GM06990 (cell line): ENCODE data around the gene MAGEA12.
"Not testable (repeated sequence)": the region's sequence is repeated elsewhere in the genome, so short reads cannot be mapped to it uniquely, and the experiment has no call there.

Experiments
- DNase-seq: peaks from one replicate; pipeline ENCODE4 v3.0.0-alpha.2; 2011; ENCODE audit not compliant: insufficient read length; ENCODE audit errors: extremely low read depth
- H3K27me3 ChIP-seq: replicated peaks from 2 replicates; pipeline ENCODE4 v1.6.0; 2011; ENCODE audit warnings: low read length; ENCODE audit not compliant: control insufficient read depth, insufficient read depth
- H3K36me3 ChIP-seq: 2 replicates; pipeline ENCODE4 v1.5.1; 2011; ENCODE audit warnings: low read length; ENCODE audit not compliant: control insufficient read depth, insufficient read depth
- H3K4me3 ChIP-seq: replicated peaks from 2 replicates; pipeline ENCODE4 v1.5.1; 2011; ENCODE audit warnings: low read depth, mild to moderate bottlenecking, control low read depth, low read length
- TF ChIP-seq, protein P1 (sequence below): IDR thresholded peaks from 2 replicates; pipeline ENCODE4 v1.5.1; 2011; ENCODE audit warnings: low read length, control low read depth, mild to moderate bottlenecking, inconsistent platforms; ENCODE audit not compliant: insufficient read depth, poor library complexity, severe bottlenecking

MAGEA12 gene, protein sequence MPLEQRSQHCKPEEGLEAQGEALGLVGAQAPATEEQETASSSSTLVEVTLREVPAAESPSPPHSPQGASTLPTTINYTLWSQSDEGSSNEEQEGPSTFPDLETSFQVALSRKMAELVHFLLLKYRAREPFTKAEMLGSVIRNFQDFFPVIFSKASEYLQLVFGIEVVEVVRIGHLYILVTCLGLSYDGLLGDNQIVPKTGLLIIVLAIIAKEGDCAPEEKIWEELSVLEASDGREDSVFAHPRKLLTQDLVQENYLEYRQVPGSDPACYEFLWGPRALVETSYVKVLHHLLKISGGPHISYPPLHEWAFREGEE

DNA sequence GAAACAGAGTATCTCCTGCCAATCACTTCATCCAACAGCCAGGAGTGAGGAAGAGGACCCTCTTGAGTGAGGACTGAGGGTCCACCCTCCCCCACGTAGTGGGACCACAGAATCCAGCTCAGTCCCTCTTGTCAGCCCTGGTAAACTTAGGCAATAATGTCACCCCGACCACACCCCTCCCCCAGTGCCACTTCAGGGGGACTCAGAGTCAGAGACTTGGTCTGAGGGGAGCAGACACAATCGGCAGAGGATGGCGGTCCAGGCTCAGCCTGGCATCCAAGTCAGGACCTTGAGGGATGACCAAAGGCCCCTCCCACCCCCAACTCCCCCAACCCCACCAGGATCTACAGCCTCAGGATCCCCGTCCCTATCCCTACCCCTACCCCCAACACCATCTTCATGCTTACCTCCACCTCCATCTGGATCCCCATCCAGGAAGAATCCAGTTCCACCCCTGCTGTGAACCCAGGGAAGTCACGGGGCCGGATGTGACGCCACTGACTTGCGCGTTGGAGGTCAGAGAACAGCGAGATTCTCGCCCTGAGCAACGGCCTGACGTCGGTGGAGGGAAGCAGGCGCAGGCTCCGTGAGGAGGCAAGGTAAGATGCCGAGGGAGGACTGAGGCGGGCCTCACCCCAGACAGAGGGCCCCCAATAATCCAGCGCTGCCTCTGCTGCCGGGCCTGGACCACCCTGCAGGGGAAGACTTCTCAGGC is at the start of gene MAGEA12, which contains the start of gene CSAG1:
TSS of gene MAGEA12 (plus strand) at position 497 of the 715 bp plus-strand sequence. CDS start 2,405 bp downstream, outside the sequence.
TSS of gene CSAG1 (minus strand) at position 461 of the 715 bp plus-strand sequence. CDS start 1,261 bp downstream, outside the sequence.
- H3K27me3 ChIP-seq: no peaks in the 10 kb centered on the region
- TF ChIP-seq, protein P1, sequence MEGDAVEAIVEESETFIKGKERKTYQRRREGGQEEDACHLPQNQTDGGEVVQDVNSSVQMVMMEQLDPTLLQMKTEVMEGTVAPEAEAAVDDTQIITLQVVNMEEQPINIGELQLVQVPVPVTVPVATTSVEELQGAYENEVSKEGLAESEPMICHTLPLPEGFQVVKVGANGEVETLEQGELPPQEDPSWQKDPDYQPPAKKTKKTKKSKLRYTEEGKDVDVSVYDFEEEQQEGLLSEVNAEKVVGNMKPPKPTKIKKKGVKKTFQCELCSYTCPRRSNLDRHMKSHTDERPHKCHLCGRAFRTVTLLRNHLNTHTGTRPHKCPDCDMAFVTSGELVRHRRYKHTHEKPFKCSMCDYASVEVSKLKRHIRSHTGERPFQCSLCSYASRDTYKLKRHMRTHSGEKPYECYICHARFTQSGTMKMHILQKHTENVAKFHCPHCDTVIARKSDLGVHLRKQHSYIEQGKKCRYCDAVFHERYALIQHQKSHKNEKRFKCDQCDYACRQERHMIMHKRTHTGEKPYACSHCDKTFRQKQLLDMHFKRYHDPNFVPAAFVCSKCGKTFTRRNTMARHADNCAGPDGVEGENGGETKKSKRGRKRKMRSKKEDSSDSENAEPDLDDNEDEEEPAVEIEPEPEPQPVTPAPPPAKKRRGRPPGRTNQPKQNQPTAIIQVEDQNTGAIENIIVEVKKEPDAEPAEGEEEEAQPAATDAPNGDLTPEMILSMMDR: no peak
- no peak for DNase-seq
- H3K36me3 ChIP-seq: no peaks in the 10 kb centered on the region
- H3K4me3 ChIP-seq: no peak within 1 kb of the TSS

DNA sequence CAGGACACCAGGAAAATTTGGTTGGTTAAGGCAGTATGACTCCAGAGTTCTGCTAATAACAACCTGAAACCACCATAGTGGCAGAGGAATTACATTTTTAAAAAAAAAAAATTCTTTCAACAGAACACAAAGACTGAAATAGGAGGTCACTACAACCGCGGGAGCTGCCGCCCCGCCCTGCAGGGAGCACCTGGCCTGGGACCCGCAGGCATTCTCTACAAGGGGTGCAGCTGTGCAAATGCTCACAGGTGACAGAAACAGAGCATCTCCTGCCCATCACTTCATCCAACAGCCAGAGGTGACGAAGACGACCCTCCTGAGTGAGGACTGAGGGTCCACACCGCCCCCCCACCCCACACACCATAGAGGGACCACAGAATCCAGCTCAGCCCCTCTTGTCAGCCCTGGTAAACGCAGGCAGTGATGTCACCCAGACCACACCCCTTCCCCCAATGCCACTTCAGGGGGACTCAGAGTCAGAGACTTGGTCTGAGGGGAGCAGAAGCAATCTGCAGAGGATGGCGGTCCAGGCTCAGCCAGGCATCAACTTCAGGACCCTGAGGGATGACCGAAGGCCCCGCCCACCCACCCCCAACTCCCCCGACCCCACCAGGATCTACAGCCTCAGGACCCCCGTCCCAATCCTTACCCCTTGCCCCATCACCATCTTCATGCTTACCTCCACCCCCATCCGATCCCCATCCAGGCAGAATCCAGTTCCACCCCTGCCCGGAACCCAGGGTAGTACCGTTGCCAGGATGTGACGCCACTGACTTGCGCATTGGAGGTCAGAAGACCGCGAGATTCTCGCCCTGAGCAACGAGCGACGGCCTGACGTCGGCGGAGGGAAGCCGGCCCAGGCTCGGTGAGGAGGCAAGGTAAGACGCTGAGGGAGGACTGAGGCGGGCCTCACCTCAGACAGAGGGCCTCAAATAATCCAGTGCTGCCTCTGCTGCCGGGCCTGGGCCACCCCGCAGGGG is 35.3 kb upstream of the MAGEA12 start, which contains the start of gene MAGEA3:
TSS of gene MAGEA3 (plus strand) at position 843 of the 980 bp plus-strand sequence. CDS start 2,039 bp downstream, outside the sequence.
- H3K36me3 ChIP-seq, DNase-seq, H3K27me3 ChIP-seq, H3K4me3 ChIP-seq: not testable (repeated sequence)

DNA sequence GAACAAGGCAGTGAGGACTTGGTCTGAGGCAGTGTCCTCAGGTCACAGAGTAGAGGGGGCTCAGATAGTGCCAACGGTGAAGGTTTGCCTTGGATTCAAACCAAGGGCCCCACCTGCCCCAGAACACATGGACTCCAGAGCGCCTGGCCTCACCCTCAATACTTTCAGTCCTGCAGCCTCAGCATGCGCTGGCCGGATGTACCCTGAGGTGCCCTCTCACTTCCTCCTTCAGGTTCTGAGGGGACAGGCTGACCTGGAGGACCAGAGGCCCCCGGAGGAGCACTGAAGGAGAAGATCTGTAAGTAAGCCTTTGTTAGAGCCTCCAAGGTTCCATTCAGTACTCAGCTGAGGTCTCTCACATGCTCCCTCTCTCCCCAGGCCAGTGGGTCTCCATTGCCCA is 33.2 kb upstream of the MAGEA12 start:
- H3K4me3 ChIP-seq, H3K36me3 ChIP-seq: not testable (repeated sequence)

DNA sequence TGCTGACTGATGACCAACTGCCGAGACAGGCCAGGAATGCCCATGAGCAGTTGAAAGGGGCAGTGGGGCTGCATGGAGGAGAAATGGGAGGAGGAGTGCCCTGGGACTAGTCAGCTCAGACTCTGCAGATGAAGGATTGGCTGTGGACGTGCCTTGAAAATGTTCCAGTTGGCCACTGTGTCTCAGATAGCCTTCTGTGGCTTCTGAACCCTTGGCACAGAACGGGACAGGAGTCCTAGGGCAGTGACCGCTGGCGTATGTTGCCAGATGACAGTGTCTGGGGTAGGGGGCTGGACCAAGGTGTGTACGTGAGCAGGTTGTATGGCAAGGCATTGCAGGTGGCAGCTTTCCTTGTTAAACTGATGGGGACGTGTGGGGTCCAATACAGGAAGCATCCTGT is 27.1 kb upstream of the MAGEA12 start:
- H3K36me3 ChIP-seq, DNase-seq, H3K27me3 ChIP-seq, H3K4me3 ChIP-seq: not testable (repeated sequence)

More for the DNA sequence above, 33.2 kb upstream of the MAGEA12 start:
- not testable (repeated sequence) for DNase-seq, H3K27me3 ChIP-seq

DNA sequence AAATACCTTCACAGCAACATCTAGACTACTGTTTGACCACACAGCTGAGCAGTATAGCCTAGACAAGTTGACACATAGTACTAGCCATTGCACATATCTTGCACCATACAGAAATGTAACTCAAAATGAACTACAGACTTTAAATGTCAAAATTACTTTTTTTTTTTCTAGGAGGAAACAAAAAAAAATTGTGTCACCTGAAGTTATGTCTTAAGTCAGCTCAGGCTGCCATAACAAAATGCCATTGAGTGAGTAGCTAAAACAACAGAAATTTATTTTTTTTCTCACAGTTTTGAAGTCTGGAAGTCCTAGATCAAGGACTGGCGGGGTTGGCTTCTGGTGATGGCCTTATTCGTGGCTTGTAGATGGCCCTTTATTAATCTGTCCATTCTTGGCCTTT is 24.4 kb upstream of the MAGEA12 start, which contains the start of gene CSAG2:
TSS of gene CSAG2 (minus strand) at position 101 of the 400 bp plus-strand sequence. CDS start 161 bp downstream, outside the sequence.
- not testable (repeated sequence) for DNase-seq, H3K27me3 ChIP-seq, H3K36me3 ChIP-seq, H3K4me3 ChIP-seq

DNA sequence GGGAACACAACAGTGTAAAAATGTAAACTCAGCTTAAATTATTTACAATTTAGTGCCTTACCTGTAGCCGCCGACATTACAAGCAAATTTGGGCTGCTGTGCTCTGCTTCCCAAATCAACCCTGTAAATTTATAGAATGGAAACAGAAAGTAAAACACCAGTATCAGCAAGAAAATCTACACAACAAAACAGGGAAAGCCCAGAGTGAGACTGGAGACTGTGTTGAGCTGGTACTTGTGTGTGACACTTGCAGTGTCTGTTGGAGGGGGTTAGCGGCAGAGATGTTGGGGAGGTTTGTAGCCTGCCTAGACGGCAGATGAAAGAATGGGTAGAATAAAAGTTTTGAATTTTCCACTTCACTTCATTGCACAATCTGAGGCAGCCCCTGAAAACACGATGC is 20.4 kb upstream of the MAGEA12 start:
- H3K27me3 ChIP-seq, H3K36me3 ChIP-seq, H3K4me3 ChIP-seq, DNase-seq: not testable (repeated sequence)

DNA sequence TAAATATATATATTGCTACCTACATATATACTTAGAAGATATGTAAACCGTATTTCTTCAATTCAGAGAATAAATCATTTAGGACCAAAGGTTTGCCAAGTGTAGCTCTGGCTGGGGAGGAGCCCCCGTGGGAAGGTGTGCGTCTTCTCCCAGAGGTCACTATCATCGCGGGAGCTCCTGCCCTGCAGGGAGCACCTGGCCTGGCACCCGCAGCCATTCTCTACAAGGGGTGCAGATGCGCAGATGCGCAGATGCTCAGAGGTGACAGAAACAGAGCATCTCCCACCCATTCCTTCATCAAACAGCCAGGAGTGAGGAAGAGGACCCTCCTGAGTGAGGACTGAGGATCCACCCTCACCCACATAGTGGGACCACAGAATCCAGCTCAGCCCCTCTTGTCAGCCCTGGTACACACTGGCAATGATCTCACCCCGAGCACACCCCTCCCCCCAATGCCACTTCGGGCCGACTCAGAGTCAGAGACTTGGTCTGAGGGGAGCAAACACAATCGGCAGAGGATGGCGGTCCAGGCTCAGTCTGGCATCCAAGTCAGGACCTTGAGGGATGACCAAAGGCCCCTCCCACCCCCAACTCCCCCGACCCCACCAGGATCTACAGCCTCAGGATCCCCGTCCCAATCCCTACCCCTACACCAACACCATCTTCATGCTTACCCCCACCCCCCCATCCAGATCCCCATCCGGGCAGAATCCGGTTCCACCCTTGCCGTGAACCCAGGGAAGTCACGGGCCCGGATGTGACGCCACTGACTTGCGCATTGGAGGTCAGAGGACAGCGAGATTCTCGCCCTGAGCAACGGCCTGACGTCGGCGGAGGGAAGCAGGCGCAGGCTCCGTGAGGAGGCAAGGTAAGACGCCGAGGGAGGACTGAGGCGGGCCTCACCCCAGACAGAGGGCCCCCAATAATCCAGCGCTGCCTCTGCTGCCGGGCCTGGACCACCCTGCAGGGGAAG is 19.5 kb upstream of the MAGEA12 start, which contains the start of gene MAGEA2B:
TSS of gene MAGEA2B (plus strand) at position 814 of the 973 bp plus-strand sequence. CDS start 2,479 bp downstream, outside the sequence.
- not testable (repeated sequence) for H3K27me3 ChIP-seq, H3K36me3 ChIP-seq, H3K4me3 ChIP-seq, DNase-seq

DNA sequence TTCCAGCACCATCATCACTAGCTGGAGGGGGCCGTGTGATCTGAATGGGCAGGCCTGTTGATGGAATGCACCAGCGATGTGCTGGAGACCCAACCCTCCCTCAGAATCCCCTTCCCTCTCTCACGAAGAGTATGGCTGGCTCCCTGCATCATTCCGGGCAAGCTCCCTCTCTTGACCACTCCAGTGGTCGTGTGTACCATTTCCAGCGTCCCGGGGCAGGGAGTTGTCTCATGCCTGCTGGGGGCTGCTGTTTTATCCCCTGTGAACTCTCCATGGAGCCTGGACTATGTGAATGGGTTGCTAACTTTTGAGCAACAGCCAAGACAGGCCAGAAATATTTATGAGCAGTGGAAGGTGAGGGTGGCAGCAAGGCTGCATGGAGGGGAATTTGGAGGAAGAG is 8.1 kb upstream of the MAGEA12 start:
- DNase-seq: no peak

DNA sequence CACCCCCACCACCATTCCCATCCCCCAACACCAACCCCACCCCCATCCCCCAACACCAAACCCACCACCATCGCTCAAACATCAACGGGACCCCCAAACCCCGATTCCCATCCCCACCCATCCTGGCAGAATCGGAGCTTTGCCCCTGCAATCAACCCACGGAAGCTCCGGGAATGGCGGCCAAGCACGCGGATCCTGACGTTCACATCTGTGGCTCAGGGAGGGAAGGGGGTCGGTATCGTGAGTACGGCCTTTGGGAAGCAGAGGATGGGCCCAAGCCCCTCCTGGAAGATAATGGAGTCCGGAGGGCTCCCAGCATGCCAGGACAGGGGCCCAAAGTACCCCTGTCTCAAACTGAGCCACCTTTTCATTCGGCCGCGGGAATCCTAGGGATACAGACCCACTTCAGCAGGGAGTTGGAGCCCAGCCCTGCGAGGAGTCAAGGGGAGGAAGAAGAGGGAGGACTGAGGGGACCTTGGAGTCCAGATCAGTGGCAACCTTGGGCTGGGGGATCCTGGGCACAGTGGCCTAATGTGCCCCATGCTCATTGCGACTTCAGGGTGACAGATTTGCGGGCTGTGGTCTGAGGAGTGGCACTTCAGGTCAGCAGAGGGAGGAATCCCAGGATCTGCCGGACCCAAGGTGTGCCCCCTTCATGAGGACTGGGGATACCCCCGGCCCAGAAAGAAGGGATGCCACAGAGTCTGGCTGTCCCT is 744 bp downstream of the MAGEA12 start:
- H3K36me3 ChIP-seq, H3K4me3 ChIP-seq, DNase-seq, H3K27me3 ChIP-seq: not testable (repeated sequence)

More for the DNA sequence above, 8.1 kb upstream of the MAGEA12 start:
- no peak overlapping the region for H3K4me3 ChIP-seq
- no peaks in the 10 kb centered on the region for H3K36me3 ChIP-seq
- no peaks in the 10 kb centered on the region for H3K27me3 ChIP-seq
- TF ChIP-seq, protein P1: no peak
